Measurements from ENCODE around the gene CBARP. TPM values are rescaled to one million over a fixed set of nuclear protein-coding genes. Genes with fewer than 3 reads are reported as not detected.

The CBARP gene
- total RNA-seq, 1 donor from 2014 or later: 7.6 TPM

- DNase-seq (ENCODE audit: low spot score): no peak
- no peak overlapping the region for H3K4me3 Mint-ChIP-seq (ENCODE audit: unreplicated experiment)
- H3K27me3 Mint-ChIP-seq (ENCODE audit: low read depth): no peaks in the 10 kb centered on the region
- no peaks in the 10 kb centered on the region for H3K4me1 Mint-ChIP-seq (ENCODE audit: low read depth)
- no peaks in the 10 kb centered on the region for H3K36me3 Mint-ChIP-seq (ENCODE audit: low read depth)
- no peak overlapping the region for H3K27ac Mint-ChIP-seq (ENCODE audit: unreplicated experiment)
- no peaks in the 10 kb centered on the region for H3K9me3 Mint-ChIP-seq (ENCODE audit: low read depth)
- TF ChIP-seq CTCF (IDR thresholded peaks at IDR 0.05): no peak
Observed at GRCh38 chr19:1226227-1226518, 11.6 kb downstream of the CBARP start.

- no peak overlapping the region for H3K27ac Mint-ChIP-seq (ENCODE audit: unreplicated experiment)
- TF ChIP-seq CTCF (IDR thresholded peaks at IDR 0.05): no peak
- H3K4me3 Mint-ChIP-seq (ENCODE audit: unreplicated experiment): no peak overlapping the region
- H3K4me1 Mint-ChIP-seq (ENCODE audit: low read depth): no peaks in the 10 kb centered on the region
- H3K9me3 Mint-ChIP-seq (ENCODE audit: low read depth): no peaks in the 10 kb centered on the region
- H3K36me3 Mint-ChIP-seq (ENCODE audit: low read depth): no peaks in the 10 kb centered on the region
- no peak for DNase-seq (ENCODE audit: low spot score)
- no peaks in the 10 kb centered on the region for H3K27me3 Mint-ChIP-seq (ENCODE audit: low read depth)
Observed at GRCh38 chr19:1225440-1226226, 12.2 kb downstream of the CBARP start.

GRCh38 chr19:1224847-1225246 is 13.0 kb downstream of the CBARP start:
- H3K27ac Mint-ChIP-seq (ENCODE audit: unreplicated experiment): no peak overlapping the region
- no peak for TF ChIP-seq CTCF (IDR thresholded peaks at IDR 0.05)
- no peak for DNase-seq (ENCODE audit: low spot score)
- H3K27me3 Mint-ChIP-seq (ENCODE audit: low read depth): no peaks in the 10 kb centered on the region
- no peak overlapping the region for H3K4me3 Mint-ChIP-seq (ENCODE audit: unreplicated experiment)
- H3K4me1 Mint-ChIP-seq (ENCODE audit: low read depth): no peaks in the 10 kb centered on the region
- no peaks in the 10 kb centered on the region for H3K9me3 Mint-ChIP-seq (ENCODE audit: low read depth)
- H3K36me3 Mint-ChIP-seq (ENCODE audit: low read depth): no peaks in the 10 kb centered on the region

- Mint-ChIP-seq H3K4me1 (ENCODE audit: low read depth) (no peaks in the 10 kb centered on the region), H3K9me3 (ENCODE audit: low read depth) (no peaks in the 10 kb centered on the region), H3K27me3 (ENCODE audit: low read depth) (no peaks in the 10 kb centered on the region), H3K4me3 (ENCODE audit: unreplicated experiment) (no peak overlapping the region), H3K36me3 (ENCODE audit: low read depth) (no peaks in the 10 kb centered on the region), H3K27ac (ENCODE audit: unreplicated experiment) (no peak overlapping the region)
- DNase-seq (ENCODE audit: low spot score): no peak
- no peak for TF ChIP-seq CTCF (IDR thresholded peaks at IDR 0.05)
Observed at GRCh38 chr19:1224047-1224825, 13.6 kb downstream of the CBARP start.

- no peaks in the 10 kb centered on the region for H3K9me3 Mint-ChIP-seq (ENCODE audit: low read depth)
- no peaks in the 10 kb centered on the region for H3K36me3 Mint-ChIP-seq (ENCODE audit: low read depth)
- peak; percentile 69 for TF ChIP-seq CTCF (IDR thresholded peaks at IDR 0.05)
- H3K4me1 Mint-ChIP-seq (ENCODE audit: low read depth): no peaks in the 10 kb centered on the region
- no peak for DNase-seq (ENCODE audit: low spot score)
- no peak overlapping the region for H3K27ac Mint-ChIP-seq (ENCODE audit: unreplicated experiment)
- no peaks in the 10 kb centered on the region for H3K27me3 Mint-ChIP-seq (ENCODE audit: low read depth)
- no peak overlapping the region for H3K4me3 Mint-ChIP-seq (ENCODE audit: unreplicated experiment)
Observed at GRCh38 chr19:1223018-1223855, 14.6 kb downstream of the CBARP start.
